ENCODE data around the gene EPN2. TPM values are rescaled to one million over a fixed set of nuclear protein-coding genes. Genes with fewer than 3 reads are reported as not detected.
"Not testable (repeated sequence)": the region's sequence is repeated elsewhere in the genome, so short reads cannot be mapped to it uniquely, and the experiment has no call there.

The EPN2 gene
- 100 to 1,000 TPM in 3 of 4 donors, 10 to 100 TPM in 1; 92.7 to 141 (median 119) TPM for total RNA-seq

- Histone ChIP-seq H3K27ac (peak within 1 kb of the TSS; percentile 82 to 96 (median 84)), H3K4me3 (peak within 1 kb of the TSS; percentile 72 to 100 (median 88)), H3K4me1 (peaks cover 0 to 24% (median 7%) of the 10 kb centered on the region in 4 donors)
- not testable (repeated sequence) for H3K27me3 ChIP-seq, H3K9me3 ChIP-seq, H3K36me3 ChIP-seq
- peak; percentile 45 to 54 for DNase-seq (ENCODE audit: low spot score in 2 of 2)
- no CpG with 5 or more reads among the region's 31 CpGs for WGBS, 2 donors
These were observed at the start of gene EPN2 for GRCh38 chr17:19237139-19237388. EPN2 (plus strand) TSS chr17:19237366; CDS start chr17:19283120, 45,754 bp downstream.

- peak in 1 of 2 donors; percentile 98 for TF ChIP-seq EP300 (IDR thresholded peaks at IDR 0.05)
- H3K9me3 ChIP-seq; DNase-seq (ENCODE audit: low spot score in 2 of 2); H3K36me3 ChIP-seq; H3K27me3 ChIP-seq; H3K4me1 ChIP-seq; H3K4me3 ChIP-seq: not testable (repeated sequence)
- WGBS, 2 donors: 0% methylated on average over 6 to 13 of the region's 62 CpGs
- H3K27ac ChIP-seq: peak overlapping the region in 1 of 4 donors; percentile 64
These were observed 49.0 kb upstream of the EPN2 start for GRCh38 chr17:19187883-19188869.

DNA sequence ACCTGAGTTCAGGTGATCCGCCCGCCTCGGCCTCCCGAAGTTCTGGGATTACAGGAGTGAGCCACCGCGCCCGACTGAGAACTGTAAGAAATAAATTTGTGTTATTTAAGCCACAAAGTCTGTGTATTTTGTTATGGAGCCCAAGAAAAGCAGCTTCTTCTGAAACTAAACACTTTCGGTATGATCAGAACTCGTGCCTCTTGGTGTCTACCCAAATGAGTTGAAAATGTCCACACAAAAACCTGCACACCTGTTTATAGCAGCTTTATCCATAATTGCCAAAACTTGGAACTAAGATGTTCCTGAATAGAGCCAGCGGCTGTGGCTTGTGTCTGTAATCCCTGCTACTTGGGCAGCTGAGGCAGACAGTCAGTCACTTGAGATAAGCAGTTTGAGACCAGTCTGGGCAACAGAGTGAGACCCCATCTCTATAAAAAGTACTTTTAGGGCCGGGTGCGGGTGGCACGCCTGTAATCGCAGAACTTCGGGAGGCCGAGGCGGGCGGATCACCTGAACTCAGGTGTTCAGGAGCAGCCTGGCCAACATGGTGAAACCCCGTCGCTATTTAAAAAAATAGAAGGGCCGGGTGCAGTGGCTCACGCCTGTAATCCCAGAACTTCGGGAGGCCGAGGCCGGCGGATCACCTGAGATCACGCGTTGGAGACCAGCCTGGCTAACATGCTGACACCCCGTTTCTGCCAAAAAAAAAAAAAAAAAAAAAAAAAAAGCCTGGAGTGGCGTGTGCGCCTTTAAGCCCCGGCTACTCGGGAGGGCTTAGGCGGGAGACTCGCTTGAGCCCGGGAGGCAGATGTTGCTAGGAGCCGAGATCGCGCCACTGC lies 48.1 kb upstream of the EPN2 start:
- DNase-seq (ENCODE audit: low spot score in 2 of 2); H3K9me3 ChIP-seq; H3K4me1 ChIP-seq; H3K27me3 ChIP-seq; H3K27ac ChIP-seq; H3K4me3 ChIP-seq; H3K36me3 ChIP-seq: not testable (repeated sequence)
- no CpG with 5 or more reads among the region's 39 CpGs for WGBS, 2 donors

- H3K27ac ChIP-seq; H3K4me1 ChIP-seq; H3K36me3 ChIP-seq; H3K4me3 ChIP-seq; DNase-seq (ENCODE audit: low spot score in 2 of 2); H3K9me3 ChIP-seq; H3K27me3 ChIP-seq: not testable (repeated sequence)
- WGBS, 2 donors: no CpG with 5 or more reads among the region's 36 CpGs
These were observed 47.3 kb upstream of the EPN2 start for GRCh38 chr17:19189781-19190405.

DNA sequence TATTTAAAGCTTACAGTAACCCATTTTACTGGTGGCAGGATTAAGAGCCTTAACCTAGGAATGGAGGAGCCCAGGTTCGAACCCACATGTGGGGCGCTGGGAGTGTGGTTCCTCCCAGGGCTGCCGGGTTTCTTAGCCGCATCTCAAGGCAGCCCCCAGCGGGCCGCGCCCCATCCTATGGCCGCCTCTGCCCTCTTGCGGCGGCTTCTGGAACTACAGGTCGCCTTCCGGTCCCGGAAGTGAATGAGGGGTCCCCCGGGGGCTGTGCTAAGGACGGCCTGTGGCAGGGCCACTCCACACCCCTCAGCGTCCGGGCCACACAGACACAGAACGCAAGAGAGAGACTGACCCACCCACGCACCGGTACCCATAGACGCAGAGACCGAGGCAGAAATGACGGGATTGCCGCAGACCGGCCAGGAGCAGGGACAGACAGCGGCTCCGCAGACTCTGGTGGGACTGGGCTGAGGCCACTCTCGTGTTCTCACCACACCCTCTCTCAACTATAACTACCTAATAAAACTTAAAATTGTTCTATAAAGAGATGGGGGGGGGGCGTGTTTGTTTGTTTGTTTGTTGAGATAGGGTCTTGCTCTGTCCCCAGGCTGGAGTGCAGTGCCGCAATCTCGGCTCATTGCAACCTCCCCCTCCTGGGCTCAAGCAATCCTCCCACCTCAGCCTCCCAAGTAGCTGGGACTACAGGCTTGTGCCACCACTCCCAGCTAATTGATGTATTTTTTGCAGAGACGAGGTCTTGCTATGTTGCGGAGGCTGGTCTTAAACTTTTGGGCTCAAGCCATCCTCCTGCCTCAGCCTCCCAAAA lies 40.6 kb upstream of the EPN2 start:
- TF ChIP-seq, protein P1, sequence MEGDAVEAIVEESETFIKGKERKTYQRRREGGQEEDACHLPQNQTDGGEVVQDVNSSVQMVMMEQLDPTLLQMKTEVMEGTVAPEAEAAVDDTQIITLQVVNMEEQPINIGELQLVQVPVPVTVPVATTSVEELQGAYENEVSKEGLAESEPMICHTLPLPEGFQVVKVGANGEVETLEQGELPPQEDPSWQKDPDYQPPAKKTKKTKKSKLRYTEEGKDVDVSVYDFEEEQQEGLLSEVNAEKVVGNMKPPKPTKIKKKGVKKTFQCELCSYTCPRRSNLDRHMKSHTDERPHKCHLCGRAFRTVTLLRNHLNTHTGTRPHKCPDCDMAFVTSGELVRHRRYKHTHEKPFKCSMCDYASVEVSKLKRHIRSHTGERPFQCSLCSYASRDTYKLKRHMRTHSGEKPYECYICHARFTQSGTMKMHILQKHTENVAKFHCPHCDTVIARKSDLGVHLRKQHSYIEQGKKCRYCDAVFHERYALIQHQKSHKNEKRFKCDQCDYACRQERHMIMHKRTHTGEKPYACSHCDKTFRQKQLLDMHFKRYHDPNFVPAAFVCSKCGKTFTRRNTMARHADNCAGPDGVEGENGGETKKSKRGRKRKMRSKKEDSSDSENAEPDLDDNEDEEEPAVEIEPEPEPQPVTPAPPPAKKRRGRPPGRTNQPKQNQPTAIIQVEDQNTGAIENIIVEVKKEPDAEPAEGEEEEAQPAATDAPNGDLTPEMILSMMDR (IDR thresholded peaks at IDR 0.05): peak in 1 of 5 experiments; percentile 11
- WGBS, 2 donors: no CpG with 5 or more reads among the region's 33 CpGs
- DNase-seq (ENCODE audit: low spot score in 2 of 2): peak in 1 of 2 donors; percentile 10
- H3K4me3 ChIP-seq: peak overlapping the region in 2 of 4 donors; percentile 39 to 43
- H3K36me3 ChIP-seq, H3K4me1 ChIP-seq, H3K27me3 ChIP-seq, H3K9me3 ChIP-seq: not testable (repeated sequence)
- peak overlapping the region in 1 of 4 donors; percentile 67 for H3K27ac ChIP-seq

GRCh38 chr17:19202448-19202847 lies 34.7 kb upstream of the EPN2 start:
- H3K4me1 ChIP-seq; DNase-seq (ENCODE audit: low spot score in 2 of 2); H3K36me3 ChIP-seq; H3K27ac ChIP-seq; H3K27me3 ChIP-seq; H3K9me3 ChIP-seq; H3K4me3 ChIP-seq: not testable (repeated sequence)
- WGBS, 2 donors: no CpG with 5 or more reads among the region's 20 CpGs

- H3K9me3 ChIP-seq; H3K4me3 ChIP-seq; H3K27ac ChIP-seq; DNase-seq (ENCODE audit: low spot score in 2 of 2); H3K4me1 ChIP-seq; H3K36me3 ChIP-seq; H3K27me3 ChIP-seq: not testable (repeated sequence)
- WGBS, 2 donors: no CpG with 5 or more reads among the region's 3 CpGs
These were observed 33.7 kb upstream of the EPN2 start for GRCh38 chr17:19203429-19203828.

- WGBS, 2 donors: no CpG with 5 or more reads among the region's 67 CpGs
- H3K27ac ChIP-seq; DNase-seq (ENCODE audit: low spot score in 2 of 2); H3K4me3 ChIP-seq; H3K9me3 ChIP-seq; H3K4me1 ChIP-seq; H3K27me3 ChIP-seq; H3K36me3 ChIP-seq: not testable (repeated sequence)
These were observed 21.9 kb upstream of the EPN2 start for GRCh38 chr17:19215074-19215860.

DNA sequence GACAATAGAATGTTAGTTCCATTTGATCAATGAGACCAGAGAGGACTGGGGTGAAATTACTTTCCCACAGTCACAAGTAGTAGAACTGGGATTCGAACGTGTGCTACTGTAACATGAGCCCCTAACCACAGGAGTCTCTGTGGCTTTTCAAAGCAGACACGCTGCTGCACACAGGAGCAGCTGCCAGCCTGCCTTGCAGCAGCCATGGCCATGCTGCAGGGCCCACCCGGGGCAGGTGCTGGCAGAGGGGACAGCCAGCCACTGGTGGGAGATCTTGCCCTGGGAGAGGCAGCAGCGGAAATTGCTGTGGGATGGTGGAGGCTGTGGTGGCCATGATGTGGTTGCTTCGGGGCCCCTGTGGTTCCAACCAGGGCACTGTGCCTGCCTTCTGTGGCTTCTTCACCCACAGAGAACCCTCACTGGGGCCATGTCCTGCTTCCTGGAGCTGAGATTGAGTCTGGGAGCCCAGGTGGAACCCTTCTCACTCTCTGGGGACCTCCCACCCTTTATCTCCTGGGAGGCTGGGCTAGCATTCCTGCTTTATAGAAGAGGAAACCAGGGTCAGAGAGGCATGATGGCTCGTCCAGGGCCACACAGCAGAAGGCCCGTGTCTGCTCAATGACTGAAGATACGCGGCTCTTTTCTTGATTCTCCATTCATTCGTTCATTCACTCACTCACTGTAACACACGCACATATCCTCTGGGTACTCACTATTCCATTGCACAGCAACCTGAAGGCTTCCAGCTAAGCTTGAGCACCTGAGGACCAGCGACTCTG lies 20.8 kb upstream of the EPN2 start:
- not testable (repeated sequence) for H3K4me3 ChIP-seq; H3K36me3 ChIP-seq; DNase-seq (ENCODE audit: low spot score in 2 of 2); H3K27ac ChIP-seq; H3K4me1 ChIP-seq; H3K9me3 ChIP-seq; H3K27me3 ChIP-seq
- WGBS, 2 donors: no CpG with 5 or more reads among the region's 13 CpGs

DNA sequence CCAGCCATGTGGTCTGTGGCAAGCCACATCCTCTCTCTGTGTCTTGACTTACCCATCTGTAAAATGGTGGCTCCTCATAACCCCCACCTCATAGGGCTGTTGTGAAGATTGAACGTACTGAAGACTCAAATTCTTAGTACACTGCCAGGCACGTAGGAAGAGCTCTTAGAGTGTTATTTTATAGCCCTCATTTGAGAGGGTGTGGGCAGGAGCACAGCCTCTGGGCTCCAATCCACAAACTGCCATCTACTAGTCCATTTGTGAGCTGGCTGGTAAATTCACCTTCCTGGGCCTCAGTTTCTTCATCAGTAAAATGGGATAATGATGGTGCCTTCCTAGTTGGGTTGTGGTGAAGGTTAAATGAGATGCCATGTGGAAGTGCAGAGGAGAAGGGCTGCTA lies 18.3 kb upstream of the EPN2 start:
- H3K9me3 ChIP-seq; H3K4me1 ChIP-seq; H3K36me3 ChIP-seq; H3K27ac ChIP-seq; H3K27me3 ChIP-seq; DNase-seq (ENCODE audit: low spot score in 2 of 2); H3K4me3 ChIP-seq: not testable (repeated sequence)
- no CpG with 5 or more reads among the region's 2 CpGs for WGBS, 2 donors

Data from tibial nerve (tissue), 4 donors.